Peyer's patch (tissue), 4 donors: ENCODE data around the gene ARMC12. TPM values are rescaled to one million over a fixed set of nuclear protein-coding genes. Genes with fewer than 3 reads are reported as not detected.

Source experiments
- DNase-seq, 3 donors: peaks; one replicate each; pipeline ENCODE4 v3.0.0-alpha.2; 2017 to 2019
- H3K27ac ChIP-seq, 4 donors: fragments of 200-600 bp; sonication (generic); one replicate each; pipeline ENCODE4 v1.5.1; 2016 to 2019
- H3K27me3 ChIP-seq, 2 donors: fragments of 200-600 bp; sonication (generic); one replicate each; pipeline ENCODE4 v1.5.1; 2019
- H3K36me3 ChIP-seq, 3 donors: fragments of 200-600 bp; sonication (generic); one replicate each; pipeline ENCODE4 v1.5.1; 2016 to 2019
- H3K4me1 ChIP-seq, 4 donors: fragments of 200-600 bp; sonication (generic); one replicate each; pipeline ENCODE4 v1.5.1; 2016 to 2019
- H3K4me3 ChIP-seq, 4 donors: fragments of 200-600 bp; sonication (generic); 1 replicate in 3 of 4; 2 replicates in 1 of 4; pipeline ENCODE4 v1.5.1; 2016 to 2019; ENCODE audit warnings: mild to moderate bottlenecking in 1 of 4
- H3K9me3 ChIP-seq, 4 donors: fragments of 200-600 bp; sonication (generic); one replicate each; pipeline ENCODE4 v1.5.1; 2016 to 2019; ENCODE audit warnings: mild to moderate bottlenecking in 1 of 4
- CTCF ChIP-seq, 6 experiments: fragments of 450-650 bp in 4 of 6; fragments of 200-600 bp in 2 of 6; sonication (generic) in 1 of 6; IDR thresholded peaks; one replicate each; pipeline ENCODE4 v1.5.1; 2017 to 2019; ENCODE audit warnings: antibody characterized with exemption in 6 of 6, mild to moderate bottlenecking in 3 of 6, moderate library complexity in 1 of 6
- POLR2A ChIP-seq, 2 donors: fragments of 450-650 bp; IDR thresholded peaks; one replicate each; pipeline ENCODE4 v1.5.1; 2017; ENCODE audit warnings: antibody characterized with exemption in 2 of 2, mild to moderate bottlenecking in 2 of 2, moderate library complexity in 2 of 2
- total RNA-seq, 4 donors: library from RNA; depleted of rRNA; stranded (reverse); fragments of >200 nt; gene quantifications; one replicate each; pipeline ENCODE4 v1.1.0, GENCODE V29; 2016

The ARMC12 gene
- total RNA-seq, 4 donors from 2014 or later: 1.3 to 2.7 TPM; not detected in 2

DNA sequence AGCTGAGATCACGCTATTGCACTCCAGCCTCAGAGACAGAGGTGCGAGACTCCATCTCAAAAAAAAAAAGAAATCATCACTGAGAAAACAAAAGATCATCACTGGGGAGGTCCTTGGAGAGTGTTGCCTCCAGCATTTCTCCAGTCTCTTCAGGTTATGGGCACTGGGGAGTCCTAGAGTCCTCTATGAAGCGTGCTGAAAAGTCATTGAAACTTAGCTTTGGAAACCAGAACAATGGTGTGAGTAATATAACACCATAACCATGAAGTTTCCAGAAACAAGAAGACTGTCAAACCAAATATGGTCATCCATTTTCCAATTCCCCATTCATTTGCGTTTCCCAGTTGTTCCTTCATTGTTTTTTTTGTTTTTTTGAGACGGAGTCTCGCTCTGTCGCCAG, 13.7 kb downstream of the ARMC12 start:
- Histone ChIP-seq H3K4me1 (no peaks in the 10 kb centered on the region), H3K4me3 (no peak overlapping the region), H3K27ac (no peak overlapping the region), H3K36me3 (no peaks in the 10 kb centered on the region), H3K27me3 (no peaks in the 10 kb centered on the region), H3K9me3 (no peaks in the 10 kb centered on the region)
- DNase-seq: no peak
- no peak for TF ChIP-seq CTCF (IDR thresholded peaks at IDR 0.05)
- TF ChIP-seq POLR2A (IDR thresholded peaks at IDR 0.05): no peak

DNA sequence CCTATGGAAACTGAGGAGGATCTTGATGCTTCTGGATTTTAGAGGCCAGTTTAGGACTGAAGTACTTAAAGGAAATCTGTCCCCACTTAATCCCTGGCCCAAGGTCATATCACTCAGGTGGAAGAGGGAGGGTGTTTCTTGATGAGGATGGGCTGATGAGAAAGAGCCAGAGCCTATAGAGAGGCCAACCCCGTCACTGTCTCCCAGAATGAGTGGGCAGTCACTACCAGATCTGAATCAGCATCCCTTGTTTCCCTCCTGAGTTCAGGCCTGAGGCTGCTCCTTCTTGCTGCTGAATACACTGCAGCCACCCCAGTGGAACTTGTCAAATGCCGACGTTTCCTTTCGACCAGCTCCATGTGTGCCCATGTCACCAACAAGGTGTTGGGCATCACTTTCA, 14.8 kb downstream of the ARMC12 start:
- no peak for DNase-seq
- TF ChIP-seq CTCF (IDR thresholded peaks at IDR 0.05) (no peak), POLR2A (IDR thresholded peaks at IDR 0.05) (no peak)

GRCh38 chr6:35752330-35752729, 15.5 kb downstream of the ARMC12 start:
- H3K9me3 ChIP-seq: no peaks in the 10 kb centered on the region
- no peaks in the 10 kb centered on the region for H3K4me1 ChIP-seq
- TF ChIP-seq POLR2A (IDR thresholded peaks at IDR 0.05) (no peak), CTCF (IDR thresholded peaks at IDR 0.05) (no peak)
- H3K27ac ChIP-seq: no peak overlapping the region
- no peaks in the 10 kb centered on the region for H3K27me3 ChIP-seq
- H3K4me3 ChIP-seq: no peak overlapping the region
- no peaks in the 10 kb centered on the region for H3K36me3 ChIP-seq
- no peak for DNase-seq

More for the DNA sequence above, 14.8 kb downstream of the ARMC12 start:
- H3K36me3 ChIP-seq: no peaks in the 10 kb centered on the region
- H3K4me1 ChIP-seq: no peaks in the 10 kb centered on the region
- H3K4me3 ChIP-seq: no peak overlapping the region
- no peaks in the 10 kb centered on the region for H3K9me3 ChIP-seq
- H3K27ac ChIP-seq: no peak overlapping the region
- no peaks in the 10 kb centered on the region for H3K27me3 ChIP-seq

GRCh38 chr6:35754452-35755277, 17.8 kb downstream of the ARMC12 start:
- Histone ChIP-seq H3K36me3 (no peaks in the 10 kb centered on the region), H3K9me3 (no peaks in the 10 kb centered on the region), H3K4me3 (no peak overlapping the region), H3K27me3 (no peaks in the 10 kb centered on the region), H3K4me1 (no peaks in the 10 kb centered on the region), H3K27ac (no peak overlapping the region)
- TF ChIP-seq POLR2A (IDR thresholded peaks at IDR 0.05) (no peak), CTCF (IDR thresholded peaks at IDR 0.05) (no peak)
- no peak for DNase-seq

- H3K4me3 ChIP-seq: no peak overlapping the region
- no peak for TF ChIP-seq CTCF (IDR thresholded peaks at IDR 0.05)
- TF ChIP-seq POLR2A (IDR thresholded peaks at IDR 0.05): no peak
- no peaks in the 10 kb centered on the region for H3K9me3 ChIP-seq
- H3K27me3 ChIP-seq: no peaks in the 10 kb centered on the region
- H3K27ac ChIP-seq: no peak overlapping the region
- no peaks in the 10 kb centered on the region for H3K36me3 ChIP-seq
- DNase-seq: no peak
- H3K4me1 ChIP-seq: no peaks in the 10 kb centered on the region
Observed at GRCh38 chr6:35755278-35755924, 18.6 kb downstream of the ARMC12 start.
